DMS53 treated with DMSO at 0.1 percent for 48 hours (cell line): ENCODE results near the gene EPB42.
A peak's percentile ranks its signal among the peaks of the same experiment; 100 is the strongest.
"Not testable (repeated sequence)": the region's sequence is repeated elsewhere in the genome, so short reads cannot be mapped to it uniquely, and the experiment has no call there.

ENCODE experiments used
- DNase-seq: peaks from one replicate; lab custom pipeline; 2025; ENCODE audit not compliant: unreplicated experiment; lab: John Stamatoyannopoulos, UW

Gene EPB42

DNA sequence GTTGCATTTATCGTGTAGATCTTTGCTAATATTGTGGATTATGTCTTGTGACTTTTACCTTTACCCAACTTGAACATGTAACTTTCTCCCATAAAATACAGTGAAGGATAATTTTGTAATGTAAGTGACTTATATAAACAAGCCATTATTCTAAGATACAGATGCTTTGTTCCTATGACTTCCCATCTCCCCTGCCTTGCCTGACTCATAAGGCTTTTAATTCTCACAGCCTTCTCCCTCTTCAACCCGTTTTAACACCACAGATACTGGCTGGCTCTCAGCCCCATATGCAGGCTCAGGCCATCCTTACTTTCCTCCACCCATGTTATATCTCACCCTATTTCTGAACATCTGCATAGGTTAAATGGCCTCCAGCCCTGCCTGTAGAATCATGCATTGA is 31.5 kb downstream of the EPB42 start:
- DNase-seq: no peak

DNA sequence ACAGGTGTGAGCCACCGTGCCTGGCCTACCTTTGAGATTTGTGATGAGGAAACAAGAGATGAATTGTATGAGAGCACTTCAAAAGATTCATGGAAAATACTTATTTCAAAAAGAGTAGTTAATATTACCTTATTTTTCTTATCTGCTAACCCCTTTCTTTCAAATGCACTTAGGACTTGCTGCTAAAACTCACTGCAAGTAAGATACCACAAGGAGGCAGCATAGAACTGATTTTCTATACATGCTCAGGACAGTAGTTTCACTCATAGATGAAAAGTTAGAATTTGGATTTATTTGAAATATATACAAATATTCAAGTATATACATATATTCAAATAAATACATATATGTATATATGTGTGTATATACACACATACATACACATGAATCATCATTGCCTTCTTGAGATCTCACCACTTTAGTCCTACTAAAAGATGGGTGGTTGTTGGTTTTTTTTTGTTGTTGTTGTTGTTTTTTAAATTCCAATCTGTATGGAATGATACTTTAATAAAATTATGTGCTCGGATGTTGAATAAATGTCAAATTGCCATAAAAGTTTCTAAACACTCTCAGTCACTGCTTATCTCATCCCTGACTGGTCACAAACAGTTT is 33.2 kb downstream of the EPB42 start:
- peak; percentile 24 for DNase-seq

DNA sequence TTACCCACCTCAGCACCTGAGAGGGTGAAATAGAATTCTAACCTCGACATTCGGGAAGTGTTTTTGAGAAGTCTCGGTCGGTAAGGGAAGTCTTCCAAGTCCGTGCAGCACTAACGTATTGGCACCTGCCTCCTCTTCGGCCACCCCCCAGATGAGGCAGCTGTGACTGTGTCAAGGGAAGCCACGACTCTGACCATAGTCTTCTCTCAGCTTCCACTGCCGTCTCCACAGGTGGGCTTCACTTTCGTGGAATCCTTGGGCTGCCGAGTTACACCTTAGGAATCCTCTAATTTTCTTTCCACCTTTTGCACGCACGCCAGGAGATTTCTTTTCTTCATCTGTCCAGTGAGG is 34.8 kb downstream of the EPB42 start:
- DNase-seq: peak; percentile 15

DNA sequence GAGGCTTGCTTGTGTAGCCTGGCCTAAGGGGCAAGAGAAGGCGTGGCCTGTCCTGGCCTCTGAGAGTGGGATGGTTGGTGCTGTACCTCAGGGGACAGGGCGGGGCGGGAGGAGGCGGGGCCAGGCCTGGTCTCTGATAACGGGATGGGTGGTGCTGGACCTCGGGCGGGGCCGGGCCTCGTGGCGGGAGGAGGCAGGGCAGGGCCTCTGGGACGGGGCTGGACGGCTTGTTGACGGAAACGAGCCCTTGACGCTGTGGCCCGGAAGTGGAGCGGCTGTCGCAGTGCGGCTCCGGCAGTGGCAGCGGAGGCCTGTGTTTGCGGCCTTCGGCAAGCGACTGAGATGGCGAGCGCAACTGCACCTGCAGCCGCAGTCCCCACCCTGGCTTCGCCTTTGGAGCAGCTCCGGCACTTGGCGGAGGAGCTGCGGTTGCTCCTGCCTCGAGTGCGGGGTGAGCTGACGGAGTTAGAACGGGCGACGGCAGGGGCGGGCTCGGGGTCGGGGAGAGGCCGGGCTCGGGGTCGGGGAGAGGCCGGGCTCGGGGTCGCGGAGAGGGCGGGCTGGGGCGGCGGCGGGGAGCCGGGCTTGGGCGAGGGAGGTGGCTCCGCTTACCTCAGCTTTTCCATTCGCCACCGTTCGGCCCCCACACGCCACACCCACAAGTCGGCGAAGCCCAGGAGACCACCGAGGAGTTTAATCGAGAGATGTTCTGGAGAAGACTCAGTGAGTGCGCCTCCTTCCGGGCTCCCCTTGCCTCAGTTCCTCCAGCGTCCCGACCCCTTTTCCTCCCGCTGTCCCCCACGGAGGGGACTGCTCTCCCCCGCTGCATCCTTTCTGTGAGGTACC is 35.4 kb downstream of the EPB42 start, which contains the start of gene CCNDBP1:
CCNDBP1 (plus strand) TSS at position 247 of the 846 bp plus-strand sequence; CDS start at position 343, 96 bp downstream.
- peak; percentile 79 for DNase-seq

DNA sequence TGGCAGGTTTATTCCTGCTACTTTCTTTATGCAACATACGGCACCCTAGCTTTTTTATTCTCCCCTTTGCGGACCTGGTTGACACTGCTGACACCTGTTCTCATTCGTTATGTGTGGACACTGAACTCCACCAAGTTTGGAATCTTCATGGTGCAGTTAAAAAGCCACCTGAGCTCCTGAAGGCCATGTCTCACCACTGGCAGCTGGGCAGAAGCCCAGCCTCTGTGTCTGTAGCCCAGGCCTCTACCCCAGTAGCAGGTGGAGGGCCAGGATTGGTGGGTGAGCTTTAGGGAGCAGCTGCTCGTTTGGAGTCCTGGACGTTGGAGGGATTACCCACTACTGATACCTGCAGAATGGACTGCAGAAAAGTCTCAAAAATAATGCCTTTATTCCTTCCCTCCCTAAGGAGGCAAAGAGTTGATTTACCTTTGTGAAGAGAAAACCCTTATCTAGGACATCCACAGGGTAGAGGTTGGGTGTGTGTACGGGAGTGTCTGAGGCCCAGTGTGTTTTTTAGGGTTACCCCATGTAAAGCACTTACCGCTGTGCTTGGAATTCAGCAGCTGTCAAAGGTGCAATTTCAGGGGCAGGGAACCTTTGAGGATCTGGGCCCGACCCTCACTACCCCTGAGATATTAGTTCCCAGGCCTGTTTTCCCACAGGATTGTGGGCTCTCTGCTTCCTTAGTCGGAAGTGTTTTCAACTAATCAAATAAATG is 36.3 kb downstream of the EPB42 start:
- no peak for DNase-seq

DNA sequence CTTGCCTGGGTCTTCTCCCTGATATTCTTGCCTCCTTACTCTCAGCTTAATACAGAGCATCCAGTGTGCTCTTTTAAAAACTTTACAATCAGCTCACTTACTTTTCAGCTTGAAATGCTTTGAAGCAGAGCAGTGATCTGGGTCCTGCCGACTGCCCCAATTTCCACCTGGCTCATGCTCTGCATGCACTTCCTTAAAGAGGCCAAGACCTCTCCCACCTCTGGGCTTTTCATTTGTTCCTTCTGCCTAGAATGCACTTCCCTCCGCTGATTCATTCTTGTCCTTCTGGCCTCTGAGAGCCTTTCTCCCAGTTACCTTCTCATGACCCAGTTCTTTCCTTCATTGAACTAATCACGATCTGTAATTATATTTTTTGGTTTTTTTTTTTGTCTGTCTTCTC is 37.5 kb downstream of the EPB42 start:
- no peak for DNase-seq

DNA sequence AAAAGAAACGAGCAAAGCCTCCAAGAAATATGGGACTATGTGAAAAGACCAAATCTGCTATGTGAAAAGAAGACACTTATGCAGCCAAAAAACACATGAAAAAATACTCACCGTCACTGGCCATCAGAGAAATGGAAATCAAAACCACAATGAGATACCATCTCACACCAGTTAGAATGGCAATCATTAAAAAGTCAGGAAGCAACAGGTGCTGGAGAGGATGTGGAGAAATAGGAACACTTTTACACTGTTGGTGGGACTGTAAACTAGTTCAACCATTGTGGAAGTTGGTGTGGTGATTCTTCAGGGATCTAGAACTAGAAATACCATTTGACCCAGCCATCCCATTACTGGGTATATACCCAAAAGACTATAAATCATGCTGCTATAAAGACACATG is 43.7 kb downstream of the EPB42 start:
- DNase-seq: not testable (repeated sequence)

DNA sequence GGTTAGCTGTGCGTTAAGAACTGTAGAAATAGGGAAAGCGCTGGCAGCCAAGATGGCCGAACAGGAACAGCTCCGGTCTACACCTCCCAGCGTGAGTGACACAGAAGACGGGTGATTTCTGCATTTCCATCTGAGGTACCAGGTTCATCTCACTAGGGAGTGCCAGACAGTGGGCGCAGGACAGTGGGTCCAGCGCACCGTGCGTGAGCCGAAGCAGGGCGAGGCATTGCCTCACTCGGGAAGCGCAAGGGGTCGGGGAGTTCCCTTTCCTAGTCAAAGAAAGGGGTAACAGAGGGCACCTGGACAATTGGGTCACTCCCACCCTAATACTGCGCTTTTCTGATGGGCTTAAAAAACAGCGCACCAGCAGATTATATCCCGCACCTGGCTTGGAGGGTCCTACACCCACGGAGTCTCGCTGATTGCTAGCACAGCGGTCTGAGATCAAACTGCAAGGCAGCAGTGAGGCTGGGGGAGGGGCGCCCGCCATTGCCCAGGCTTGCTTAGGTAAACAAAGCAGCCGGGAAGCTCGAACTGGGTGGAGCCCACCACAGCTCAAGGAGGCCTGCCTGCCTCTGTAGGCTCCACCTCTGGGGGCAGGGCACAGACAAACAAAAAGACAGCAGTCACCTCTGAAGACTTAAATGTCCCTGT is 45.0 kb downstream of the EPB42 start:
- not testable (repeated sequence) for DNase-seq

DNA sequence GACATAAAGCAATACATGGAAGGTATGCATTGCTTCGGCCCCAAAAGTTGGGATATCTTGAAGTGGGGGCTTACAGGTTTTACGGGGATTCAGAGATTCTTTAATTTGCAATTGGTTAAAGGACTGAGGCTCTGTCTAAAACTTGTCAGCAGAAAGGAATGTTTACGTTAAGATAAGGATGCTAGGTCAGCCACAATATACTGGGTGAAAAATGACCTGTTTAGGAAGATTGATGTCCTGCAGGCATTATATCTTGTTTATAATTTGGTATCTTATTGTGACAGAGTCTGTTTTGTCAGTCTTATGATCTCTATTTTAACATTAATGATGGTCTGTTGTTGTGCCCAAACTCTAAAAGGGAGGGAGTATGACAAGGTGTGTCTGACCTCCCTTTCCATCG is 50.9 kb downstream of the EPB42 start:
- DNase-seq: no peak

DNA sequence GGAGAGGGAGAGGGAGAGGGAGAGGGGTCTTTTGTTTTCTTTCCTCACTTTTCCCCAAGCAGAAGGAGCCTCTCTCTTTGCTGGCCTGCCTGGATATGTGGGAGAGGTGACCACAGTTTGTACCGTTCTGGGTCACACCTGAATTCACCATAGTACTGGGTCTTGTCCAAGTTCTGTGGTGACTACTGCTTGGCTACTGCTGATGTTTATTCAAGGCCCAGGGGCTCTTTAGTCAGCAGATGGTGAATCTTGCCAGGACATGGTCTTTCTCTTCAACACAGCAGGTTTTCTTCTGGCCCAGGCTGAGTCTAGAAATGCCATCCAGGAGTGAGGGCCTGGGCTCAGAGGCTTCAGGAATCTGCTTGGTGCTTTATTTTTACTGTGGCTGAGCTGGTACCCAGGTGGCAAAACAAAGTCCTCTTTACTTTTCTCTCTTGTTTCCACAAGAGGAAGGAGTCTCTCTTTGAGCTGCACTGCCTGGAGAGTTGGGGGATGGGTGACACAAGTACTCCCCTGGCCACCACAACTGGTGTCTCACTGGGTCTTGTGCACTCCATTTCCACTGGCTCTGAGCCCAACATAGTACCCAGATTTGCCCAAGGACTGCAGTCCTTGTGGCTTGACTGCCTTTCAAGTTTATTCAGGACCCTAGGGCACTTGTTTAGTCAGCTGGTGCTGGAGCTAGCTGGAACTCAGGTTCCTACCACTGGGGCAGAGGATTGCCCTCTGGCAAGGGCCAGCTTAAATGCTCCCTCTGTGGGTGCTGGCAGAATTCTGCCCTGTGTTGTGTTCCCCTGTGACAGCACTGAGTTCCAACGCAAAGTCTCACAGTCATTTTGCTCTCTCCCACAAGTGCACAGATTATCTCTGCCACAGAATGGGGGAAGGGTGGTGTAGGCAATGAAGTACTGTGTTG is 52.4 kb downstream of the EPB42 start:
- DNase-seq: no peak

DNA sequence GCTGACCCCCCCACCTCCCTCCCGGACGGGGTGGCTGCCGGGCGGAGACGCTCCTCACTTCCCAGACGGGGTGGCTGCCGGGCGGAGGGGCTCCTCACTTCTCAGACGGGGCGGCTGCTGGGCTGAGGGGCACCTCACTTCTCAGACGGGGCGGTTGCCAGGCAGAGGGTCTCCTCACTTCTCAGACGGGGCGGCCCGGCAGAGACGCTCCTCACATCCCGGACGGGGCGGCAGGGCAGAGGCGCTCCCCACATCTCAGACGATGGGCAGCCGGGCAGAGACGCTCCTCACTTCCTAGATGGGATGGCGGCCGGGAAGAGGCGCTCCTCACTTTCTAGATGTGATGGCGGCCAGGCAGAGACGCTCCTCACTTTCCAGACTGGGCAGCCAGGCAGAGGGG is 53.6 kb downstream of the EPB42 start:
- DNase-seq: not testable (repeated sequence)

DNA sequence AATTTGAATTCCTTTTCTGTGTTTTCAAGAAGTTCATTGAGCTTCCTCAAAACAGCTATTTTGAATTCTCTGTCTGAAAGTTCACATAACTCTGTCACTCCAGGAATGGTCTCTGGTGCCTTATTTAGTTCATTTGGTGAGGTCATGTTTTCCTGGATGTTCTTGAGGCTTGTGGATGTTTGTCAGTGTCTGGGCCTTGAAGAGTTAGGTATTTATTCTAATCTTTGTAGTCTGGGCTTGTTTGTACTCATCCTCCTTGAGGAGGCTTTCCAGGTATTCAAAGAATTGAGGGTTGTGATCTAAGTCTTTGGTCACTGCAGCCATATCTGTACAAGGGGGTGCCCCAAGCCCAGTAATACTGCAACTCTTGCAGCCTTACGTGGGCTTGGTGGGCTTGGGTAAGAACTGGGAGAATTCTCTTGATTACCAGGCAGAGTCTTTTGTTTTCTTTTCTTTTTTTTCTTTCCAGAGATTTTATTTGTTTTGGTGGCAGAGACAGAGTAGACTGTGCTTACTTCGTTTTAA is 55.0 kb downstream of the EPB42 start:
- no peak for DNase-seq

DNA sequence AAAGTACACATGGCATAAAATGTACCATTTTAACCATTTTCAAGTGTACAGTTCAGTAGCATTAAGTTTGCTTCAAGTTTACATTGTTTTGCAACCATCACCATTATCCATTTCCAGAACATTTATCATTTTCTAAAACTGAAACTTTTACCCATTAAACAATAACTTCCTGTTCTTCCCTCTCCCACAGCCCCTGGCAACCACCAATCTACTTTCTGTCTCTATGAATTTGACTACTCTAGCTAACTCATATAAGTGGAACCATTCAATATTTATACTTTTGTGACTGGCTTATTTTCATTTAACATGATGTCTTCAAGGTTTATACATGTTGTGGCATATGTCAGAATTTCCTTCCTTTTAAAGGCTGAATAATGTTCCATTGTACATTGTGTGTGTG is 67.5 kb downstream of the EPB42 start:
- DNase-seq: no peak

DNA sequence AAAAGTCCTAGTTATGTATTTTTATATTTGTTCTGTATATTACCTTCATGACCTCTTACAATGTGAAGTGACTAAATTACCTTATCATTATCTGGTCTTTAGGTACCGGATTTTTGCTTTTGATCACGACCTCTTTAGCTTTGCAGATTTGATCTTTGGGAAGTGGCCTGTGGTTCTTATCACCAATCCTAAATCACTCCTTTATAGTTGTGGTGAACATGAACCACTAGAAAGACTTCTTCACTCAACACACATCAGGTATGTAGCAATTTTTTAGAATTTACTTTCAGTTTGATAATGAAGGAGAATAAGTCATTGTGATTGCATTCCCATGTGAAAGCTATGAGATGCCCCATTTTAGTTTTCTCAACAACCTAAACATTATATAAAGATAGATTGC is 69.1 kb downstream of the EPB42 start:
- no peak for DNase-seq

DNA sequence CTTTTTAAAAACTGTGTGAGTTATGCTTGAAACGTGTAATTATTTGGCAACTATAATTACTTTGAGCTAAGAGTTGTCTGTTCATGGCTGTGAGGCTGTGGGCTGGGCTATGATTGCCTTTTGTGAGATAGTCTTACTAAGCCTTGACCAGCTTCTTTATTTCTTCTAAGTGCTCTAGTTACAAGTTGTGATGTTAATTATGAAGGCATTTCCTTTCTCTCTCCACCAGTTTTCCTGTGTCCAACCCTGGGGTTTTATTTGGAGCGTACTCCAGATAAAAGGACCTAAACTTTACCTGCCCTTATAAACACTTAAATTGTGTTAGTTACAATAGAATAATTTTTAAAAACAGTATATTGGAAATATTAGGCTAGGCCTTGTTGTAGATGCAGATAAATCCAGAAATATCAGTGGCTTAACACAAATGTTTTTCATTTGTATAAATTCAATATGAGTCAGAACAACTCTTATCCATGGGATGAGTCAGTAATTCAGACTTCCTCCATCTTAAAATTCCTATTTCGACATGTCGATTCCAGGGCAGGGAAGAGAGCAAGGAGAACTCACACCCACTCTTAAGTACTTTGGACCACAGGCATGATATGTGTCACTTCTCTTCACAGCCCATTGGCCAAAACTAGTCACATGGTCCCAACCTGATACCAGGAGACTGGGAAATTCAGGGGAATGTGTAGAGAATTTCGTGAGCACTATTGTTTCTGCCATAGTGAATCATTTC is 70.5 kb downstream of the EPB42 start:
- DNase-seq: no peak
